GM18909 (cell line): Measurements from ENCODE around the gene CD2AP.
"Not testable (repeated sequence)": the region's sequence is repeated elsewhere in the genome, so short reads cannot be mapped to it uniquely, and the experiment has no call there.

Experiments
- ATAC-seq: cut with Tn5 transposase; IDR thresholded peaks from one replicate; pipeline ENCODE4 v1.9.1; 2021; ENCODE audit warnings: mild to moderate bottlenecking; ENCODE audit not compliant: unreplicated experiment, poor library complexity

The CD2AP gene

GRCh38 chr6:47456536-47456975 lies 21.0 kb upstream of the CD2AP start:
- ATAC-seq: no peak

- no peak for ATAC-seq
Observed at GRCh38 chr6:47457370-47457769, 20.2 kb upstream of the CD2AP start.

GRCh38 chr6:47464052-47464451 lies 13.5 kb upstream of the CD2AP start:
- ATAC-seq: no peak

- no peak for ATAC-seq
Observed at GRCh38 chr6:47465117-47465516, 12.5 kb upstream of the CD2AP start.

- ATAC-seq: no peak
Observed at GRCh38 chr6:47471911-47472310, 5.7 kb upstream of the CD2AP start.

- no peak for ATAC-seq
Observed at GRCh38 chr6:47473791-47474346, 3.7 kb upstream of the CD2AP start.

- ATAC-seq: no peak
Observed at GRCh38 chr6:47475319-47475816, 2.2 kb upstream of the CD2AP start.

GRCh38 chr6:47476781-47477496 lies 650 bp upstream of the CD2AP start:
- no peak for ATAC-seq

GRCh38 chr6:47478233-47479139 lies 897 bp downstream of the CD2AP start:
- ATAC-seq: peak; percentile 4

GRCh38 chr6:47479140-47479508 lies 1.5 kb downstream of the CD2AP start:
- ATAC-seq: no peak

GRCh38 chr6:47479874-47480273 lies 2.3 kb downstream of the CD2AP start:
- ATAC-seq: no peak

- not testable (repeated sequence) for ATAC-seq
Observed at GRCh38 chr6:47481213-47481612, 3.6 kb downstream of the CD2AP start.

- ATAC-seq: no peak
Observed at GRCh38 chr6:47481806-47482205, 4.2 kb downstream of the CD2AP start.

- ATAC-seq: peak; percentile 32
Observed at GRCh38 chr6:47483516-47483852, 5.9 kb downstream of the CD2AP start.

GRCh38 chr6:47483853-47484546 lies 6.4 kb downstream of the CD2AP start:
- peak; percentile 63 for ATAC-seq

GRCh38 chr6:47484616-47485015 lies 7.0 kb downstream of the CD2AP start:
- no peak for ATAC-seq

GRCh38 chr6:47485083-47485482 lies 7.5 kb downstream of the CD2AP start:
- ATAC-seq: no peak

- ATAC-seq: no peak
Observed at GRCh38 chr6:47485491-47486135, 8.0 kb downstream of the CD2AP start.

- no peak for ATAC-seq
Observed at GRCh38 chr6:47489995-47490394, 12.4 kb downstream of the CD2AP start.

- no peak for ATAC-seq
Observed at GRCh38 chr6:47490676-47491075, 13.1 kb downstream of the CD2AP start.
